DND-41 (cell line): ENCODE data around the gene ARHGEF3.
"Not testable (repeated sequence)": the region's sequence is repeated elsewhere in the genome, so short reads cannot be mapped to it uniquely, and the experiment has no call there.

Experiments used
- ATAC-seq: fragments of 200-7000 bp; cut with Tn5 transposase; 3 replicates; pipeline ENCODE4 v1.9.1; 2021; ENCODE audit warnings: low read depth; ENCODE audit not compliant: insufficient read depth
- DNase-seq: peaks from one replicate; pipeline ENCODE4 v3.0.0-alpha.2; 2020
- H2AFZ ChIP-seq: 2 replicates; pipeline ENCODE4 v1.6.0; 2012; ENCODE audit warnings: low read depth, low read length
- H3K27ac ChIP-seq: 2 replicates; pipeline ENCODE4 v1.5.1; 2012; ENCODE audit warnings: low read length, inconsistent platforms
- H3K27me3 ChIP-seq: fragments of 200-600 bp; sonication (generic); 2 replicates; pipeline ENCODE4 v1.6.0; 2012; ENCODE audit warnings: low read length, mild to moderate bottlenecking, inconsistent platforms; ENCODE audit not compliant: insufficient read depth, poor library complexity
- H3K36me3 ChIP-seq: 2 replicates; pipeline ENCODE4 v1.5.1; 2012; ENCODE audit warnings: low read length, inconsistent platforms; ENCODE audit not compliant: insufficient read depth
- H3K4me1 ChIP-seq: 2 replicates; pipeline ENCODE4 v1.5.1; 2012; ENCODE audit warnings: mild to moderate bottlenecking, low read length; ENCODE audit not compliant: insufficient read depth
- H3K4me2 ChIP-seq: 2 replicates; pipeline ENCODE4 v1.6.0; 2012; ENCODE audit warnings: mild to moderate bottlenecking, moderate library complexity, low read length, inconsistent platforms; ENCODE audit not compliant: insufficient read depth
- H3K4me3 ChIP-seq, 2 experiments: fragments of 200-600 bp in 1 of 2; shearing (Covaris generic) in 1 of 2; 2 replicates each; pipeline ENCODE4 v1.5.1; 2012 to 2016; ENCODE audit warnings: inconsistent platforms in 2 of 2, low read length in 2 of 2, mild to moderate bottlenecking in 2 of 2, low read depth in 1 of 2, moderate library complexity in 1 of 2
- H3K79me2 ChIP-seq: 2 replicates; pipeline ENCODE4 v1.6.0; 2012; ENCODE audit warnings: low read length, inconsistent platforms; ENCODE audit not compliant: insufficient read depth
- H3K9ac ChIP-seq: 2 replicates; pipeline ENCODE4 v1.6.0; 2012; ENCODE audit warnings: low read depth, mild to moderate bottlenecking, inconsistent platforms, low read length, moderate library complexity
- H3K9me3 ChIP-seq: 2 replicates; pipeline ENCODE4 v1.5.1; 2012; ENCODE audit warnings: low read length, moderate library complexity, mild to moderate bottlenecking, inconsistent platforms; ENCODE audit not compliant: insufficient read depth, severe bottlenecking
- H4K20me1 ChIP-seq: 2 replicates; pipeline ENCODE4 v1.6.0; 2012; ENCODE audit warnings: low read length; ENCODE audit not compliant: insufficient read depth
- EZH2 ChIP-seq: IDR thresholded peaks from 3 replicates; pipeline ENCODE4 v1.6.1; 2012; ENCODE audit warnings: borderline replicate concordance, low read depth, mild to moderate bottlenecking, moderate library complexity, low read length, inconsistent platforms; ENCODE audit not compliant: severe bottlenecking
- TF ChIP-seq, protein P1 (sequence below): IDR thresholded peaks from 2 replicates; pipeline ENCODE4 v1.5.1; 2012; ENCODE audit warnings: borderline replicate concordance, low read length, moderate library complexity, mild to moderate bottlenecking; ENCODE audit not compliant: poor library complexity, severe bottlenecking; ENCODE audit errors: extremely low read depth

The ARHGEF3 gene

DNA sequence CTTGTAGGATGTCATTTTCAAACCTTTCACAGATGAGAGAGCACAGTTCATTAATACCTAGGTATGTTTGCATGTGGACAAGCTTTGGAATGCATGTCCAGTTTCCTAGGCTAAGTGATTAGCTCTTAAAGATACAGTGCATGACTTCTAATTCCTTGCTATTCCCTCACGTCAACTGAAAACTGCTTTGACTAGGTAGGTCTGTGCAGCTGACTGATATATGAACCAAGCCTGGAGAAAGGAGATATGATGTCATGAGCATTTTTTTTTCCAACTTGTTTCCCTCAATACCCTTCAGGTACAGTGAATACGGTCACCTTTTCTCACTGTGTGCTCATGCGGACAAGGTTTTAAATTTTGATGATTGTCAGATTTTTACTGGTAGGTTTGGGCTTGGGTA lies 77.1 kb downstream of the ARHGEF3 start:
- no peaks in the 10 kb centered on the region for H4K20me1 ChIP-seq
- DNase-seq (no peak), ATAC-seq (no peak)
- no peak overlapping the region for H3K9ac ChIP-seq
- H3K27me3 ChIP-seq: no peaks in the 10 kb centered on the region
- H3K4me3 ChIP-seq: no peak overlapping the region
- no peaks in the 10 kb centered on the region for H3K79me2 ChIP-seq
- no peak overlapping the region for H2AFZ ChIP-seq
- no peaks in the 10 kb centered on the region for H3K9me3 ChIP-seq
- H3K36me3 ChIP-seq: peaks cover 58% of the 10 kb centered on the region
- H3K4me2 ChIP-seq: no peak overlapping the region
- 0 out of 2 replicates have a peak, but pooled peaks cover 6% of the 10 kb centered on the region for H3K4me1 ChIP-seq
- TF ChIP-seq, protein P1, sequence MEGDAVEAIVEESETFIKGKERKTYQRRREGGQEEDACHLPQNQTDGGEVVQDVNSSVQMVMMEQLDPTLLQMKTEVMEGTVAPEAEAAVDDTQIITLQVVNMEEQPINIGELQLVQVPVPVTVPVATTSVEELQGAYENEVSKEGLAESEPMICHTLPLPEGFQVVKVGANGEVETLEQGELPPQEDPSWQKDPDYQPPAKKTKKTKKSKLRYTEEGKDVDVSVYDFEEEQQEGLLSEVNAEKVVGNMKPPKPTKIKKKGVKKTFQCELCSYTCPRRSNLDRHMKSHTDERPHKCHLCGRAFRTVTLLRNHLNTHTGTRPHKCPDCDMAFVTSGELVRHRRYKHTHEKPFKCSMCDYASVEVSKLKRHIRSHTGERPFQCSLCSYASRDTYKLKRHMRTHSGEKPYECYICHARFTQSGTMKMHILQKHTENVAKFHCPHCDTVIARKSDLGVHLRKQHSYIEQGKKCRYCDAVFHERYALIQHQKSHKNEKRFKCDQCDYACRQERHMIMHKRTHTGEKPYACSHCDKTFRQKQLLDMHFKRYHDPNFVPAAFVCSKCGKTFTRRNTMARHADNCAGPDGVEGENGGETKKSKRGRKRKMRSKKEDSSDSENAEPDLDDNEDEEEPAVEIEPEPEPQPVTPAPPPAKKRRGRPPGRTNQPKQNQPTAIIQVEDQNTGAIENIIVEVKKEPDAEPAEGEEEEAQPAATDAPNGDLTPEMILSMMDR: no peak
- no peak for TF ChIP-seq EZH2
- H3K27ac ChIP-seq: no peak overlapping the region

DNA sequence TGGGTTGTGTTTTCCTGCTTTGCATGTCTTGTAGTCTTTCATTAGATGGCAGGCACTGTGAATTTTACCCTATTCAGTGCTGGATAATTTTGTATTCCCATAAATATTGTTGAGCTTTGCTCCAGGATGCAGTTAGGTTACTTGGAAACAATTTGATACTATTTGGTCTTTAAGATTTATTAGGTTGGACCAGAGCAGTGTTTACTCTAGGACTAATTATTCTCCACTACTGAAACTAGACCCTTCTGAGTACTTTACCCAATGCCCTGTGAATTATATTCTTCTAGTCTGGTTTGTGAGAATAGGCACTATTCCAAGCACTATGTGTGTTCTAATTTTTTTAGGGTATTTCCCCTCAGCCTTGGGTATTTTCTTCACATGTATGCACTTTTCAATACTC lies 80.9 kb downstream of the ARHGEF3 start:
- peaks cover 21% of the 10 kb centered on the region for H3K4me1 ChIP-seq
- H3K4me2 ChIP-seq: no peak overlapping the region
- H3K27ac ChIP-seq: peak overlapping the region; percentile 28; the same call in 1 of the 2 replicates
- no peaks in the 10 kb centered on the region for H4K20me1 ChIP-seq
- no peaks in the 10 kb centered on the region for H3K27me3 ChIP-seq
- TF ChIP-seq EZH2: no peak
- TF ChIP-seq, protein P1: no peak
- DNase-seq (no peak), ATAC-seq (0 out of 3 replicates have a peak, but pooled peaks have one; percentile 3)
- peaks cover 22% of the 10 kb centered on the region for H3K36me3 ChIP-seq
- no peak overlapping the region for H3K9ac ChIP-seq
- no peaks in the 10 kb centered on the region for H3K9me3 ChIP-seq
- no peak overlapping the region for H2AFZ ChIP-seq
- H3K79me2 ChIP-seq: no peaks in the 10 kb centered on the region
- no peak overlapping the region for H3K4me3 ChIP-seq

DNA sequence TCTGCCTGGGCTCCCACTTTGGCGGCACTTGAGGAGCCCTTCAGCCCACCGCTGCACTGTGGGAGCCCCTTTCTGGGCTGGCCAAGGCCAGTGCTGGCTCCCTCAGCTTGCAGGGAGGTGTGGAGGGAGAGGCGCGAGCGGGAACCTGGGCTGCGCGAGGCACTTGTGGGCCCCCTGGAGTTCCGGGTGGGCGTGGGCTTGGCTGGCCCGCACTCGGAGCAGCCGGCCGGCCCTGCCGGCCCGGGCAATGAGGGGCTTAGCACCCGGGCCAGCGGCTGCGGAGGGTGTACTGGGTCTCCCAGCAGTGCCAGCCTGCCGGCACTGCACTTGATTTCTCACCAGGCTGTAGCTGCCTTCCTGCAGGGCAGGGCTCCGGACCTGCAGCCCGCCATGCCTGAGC lies 82.9 kb downstream of the ARHGEF3 start:
- not testable (repeated sequence) for H3K27ac ChIP-seq, DNase-seq, H4K20me1 ChIP-seq, H3K9me3 ChIP-seq, H3K36me3 ChIP-seq, ATAC-seq, H3K27me3 ChIP-seq, H3K9ac ChIP-seq, H3K4me2 ChIP-seq, H3K79me2 ChIP-seq, H3K4me3 ChIP-seq, H2AFZ ChIP-seq
- peaks cover 14% of the 10 kb centered on the region for H3K4me1 ChIP-seq

DNA sequence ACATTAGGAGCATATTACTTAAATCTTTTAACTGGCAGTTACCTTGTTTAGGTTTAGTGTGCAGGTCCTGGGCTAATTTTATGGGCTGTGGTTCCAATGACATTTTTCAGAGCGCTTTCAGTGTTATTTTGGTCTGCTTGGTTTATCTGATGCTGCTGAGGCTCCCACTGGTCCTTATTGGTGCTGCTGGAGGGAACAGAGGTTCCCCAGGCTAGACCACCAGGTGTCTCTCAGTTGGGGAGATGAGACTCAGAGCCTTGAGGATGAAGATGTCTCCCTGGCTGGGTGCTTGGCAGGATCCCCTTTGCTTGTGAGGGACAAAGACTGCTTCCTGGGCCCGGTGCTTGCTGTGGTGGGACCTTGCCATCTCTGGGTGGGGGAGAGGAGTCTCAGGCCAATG lies 90.4 kb downstream of the ARHGEF3 start:
- no peak for DNase-seq
- TF ChIP-seq, protein P1: no peak
- no peak for TF ChIP-seq EZH2
- no peak overlapping the region for H3K4me3 ChIP-seq
- no peaks in the 10 kb centered on the region for H3K36me3 ChIP-seq
- no peak overlapping the region for H3K9ac ChIP-seq
- no peaks in the 10 kb centered on the region for H3K4me1 ChIP-seq
- H4K20me1 ChIP-seq: no peaks in the 10 kb centered on the region
- no peaks in the 10 kb centered on the region for H3K27me3 ChIP-seq
- no peaks in the 10 kb centered on the region for H3K9me3 ChIP-seq
- no peak overlapping the region for H3K4me2 ChIP-seq
- H3K79me2 ChIP-seq: no peaks in the 10 kb centered on the region
- ATAC-seq: peak; percentile 59; the same call in 2 of the 3 replicates
- no peak overlapping the region for H3K27ac ChIP-seq
- H2AFZ ChIP-seq: no peak overlapping the region
